Heart left ventricle (tissue), 13 donors: ENCODE measurements around the gene CYB561D1.

Source experiments
- CTCF ChIP-seq, 12 donors: fragments of 200-600 bp; sonication (generic) in 4 of 12; IDR thresholded peaks; one replicate each; pipeline versions ENCODE4 v1.5.0 to v1.8.0; 2018 to 2022; ENCODE audit warnings: antibody characterized with exemption in 12 of 12, mild to moderate bottlenecking in 5 of 12
- POLR2A ChIP-seq, 2 donors: fragments of 450-650 bp; IDR thresholded peaks; one replicate each; pipeline ENCODE4 v1.6.1; 2017; ENCODE audit warnings: antibody characterized with exemption in 2 of 2, mild to moderate bottlenecking in 2 of 2, moderate library complexity in 2 of 2
- donor health status: ischemic (EF 13 %, LVEDD 7.1; RV severe dilation, severe dysfunction).
- donor health status: DM: no; HTN: yes; CAD: no.
- donor health status: DM: no; HTN: no; CAD: no.
- donor health status: ischemic (EF 25% LVEDD 6.9; RV normal size, moderate dysfunction).
- donor health status: ischemic (EF 25% LVEDD 5.7; RV mildly dilated, moderate dysfunction).
- donor health status: ischemic (EF 35%, LVEDD 5.7; RV mildly dilated, moderate dysfunction).
- donor health status: nonischemic (EF 11% LVEDD 7.7; RV severe dilation, severe dysfunction).
- donor health status: DM: yes; HTN: yes; CAD: no.
- donor health status: PGD.
- donor health status: ischemic (EF 29% LVEDD 5.4; RV normal size, mild dysfunction).
- donor health status: nonischemic (EF 23%, LVEDD 6.1; RV moderate dilation, normal function).

GRCh38 chr1:109493805-109494539 is at the start of gene CYB561D1:
- peak in 1 of 2 donors; percentile 57 for TF ChIP-seq POLR2A (IDR thresholded peaks at IDR 0.05)
- TF ChIP-seq CTCF (IDR thresholded peaks at IDR 0.05) = peak; percentile 86 to 99 (median 97)
